HCT116 (cell line): ENCODE results near the gene CCDC197. TPM values are rescaled to one million over a fixed set of nuclear protein-coding genes. Genes with fewer than 3 reads are reported as not detected.

Experiments
- ATAC-seq: fragments of 200-7000 bp; cut with Tn5 transposase; 2 replicates; pipeline ENCODE4 v1.9.1; 2020; ENCODE audit warnings: mild to moderate bottlenecking, moderate library complexity
- BruUV-seq: library from RNA; stranded (reverse); fragments of 400-500 nt; replicated peaks from 2 replicates; lab custom pipeline; 2021; lab: Mats Ljungman, UMichigan
- CTCF ChIA-PET: fragments of 300-600 bp; sonication (Branson Sonifier 250); formaldehyde crosslinking; loops from one replicate; lab custom pipeline; 2021; ENCODE audit warnings: antibody characterized with exemption; lab: Charles Lee
- POLR2A ChIA-PET: fragments of 300-600, 350-600 bp; sonication (Branson Sonifier 250); formaldehyde crosslinking; loops from one replicate; lab custom pipeline; 2021; ENCODE audit warnings: antibody characterized with exemption; lab: Charles Lee
- RAD21 ChIA-PET, 2 experiments: fragments of 300-600 bp; sonication (Branson Sonifier 250); formaldehyde crosslinking; loops; one replicate each; lab custom pipeline; 2023; ENCODE audit warnings: low total read pairs in 2 of 2; ENCODE audit not compliant: uncharacterized antibody in 2 of 2, unreplicated experiment in 2 of 2, low non-redundant PET in 1 of 2; lab: Charles Lee
- DNase-seq: peaks from one replicate; pipeline ENCODE4 v3.0.0-alpha.2; 2010; ENCODE audit warnings: low read depth, low spot score
- H2AFZ ChIP-seq: fragments of 200-600 bp; shearing (Covaris generic), sonication (generic); 2 replicates; pipeline ENCODE4 v1.6.1; 2017; ENCODE audit warnings: low read depth, mixed run types, mixed read lengths, antibody characterized with exemption, low read length; ENCODE audit not compliant: poor library complexity, severe bottlenecking
- H3K27ac ChIP-seq: 2 replicates; pipeline ENCODE4 v1.5.1; 2012; ENCODE audit warnings: low read depth, low read length
- H3K27me3 ChIP-seq: fragments of 200-600 bp; sonication (generic); 2 replicates; pipeline ENCODE4 v1.6.1; 2016; ENCODE audit warnings: mixed run types, low read length, mixed read lengths; ENCODE audit not compliant: insufficient read depth
- H3K36me3 ChIP-seq, 2 experiments: fragments of 200-500 bp in 1 of 2; fragments of 200-600 bp in 1 of 2; sonication (Bioruptor generic) in 1 of 2; sonication (generic) in 1 of 2; 2 replicates each; pipeline versions ENCODE4 v1.5.1 to v1.6.1; 2014 to 2016; ENCODE audit warnings: low read length in 2 of 2, inconsistent platforms in 1 of 2, mixed read lengths in 1 of 2, mixed run types in 1 of 2; ENCODE audit not compliant: insufficient read depth in 2 of 2, control insufficient read depth in 1 of 2
- H3K4me1 ChIP-seq, 2 experiments: fragments of 200-600 bp in 1 of 2; sonication (generic) in 1 of 2; 2 replicates each; pipeline versions ENCODE4 v1.5.1 to v1.6.1; 2012 to 2017; ENCODE audit warnings: low read length in 2 of 2, inconsistent platforms in 1 of 2, mild to moderate bottlenecking in 1 of 2, mixed read lengths in 1 of 2, mixed run types in 1 of 2, moderate library complexity in 1 of 2; ENCODE audit not compliant: insufficient read depth in 2 of 2, control insufficient read depth in 1 of 2
- H3K4me2 ChIP-seq: fragments of 200-600 bp; sonication (generic); 2 replicates; pipeline ENCODE4 v1.6.1; 2017; ENCODE audit warnings: mixed run types, low read length, mixed read lengths
- H3K4me3 ChIP-seq, 2 experiments: fragments of 200-600 bp in 1 of 2; sonication (generic) in 1 of 2; replicated peaks in 1 of 2; 2 replicates each; pipeline ENCODE4 v1.5.1; 2011 to 2016; ENCODE audit warnings: low read length in 2 of 2, control low read depth in 1 of 2, low read depth in 1 of 2, mild to moderate bottlenecking in 1 of 2, mixed read lengths in 1 of 2, mixed run types in 1 of 2
- H3K79me2 ChIP-seq: fragments of 200-600 bp; sonication (generic); 2 replicates; pipeline ENCODE4 v1.6.1; 2017; ENCODE audit warnings: mild to moderate bottlenecking, mixed run types, low read length, moderate library complexity, mixed read lengths; ENCODE audit not compliant: insufficient read depth
- H3K9ac ChIP-seq: fragments of 200-600 bp; sonication (generic); 2 replicates; pipeline ENCODE4 v1.6.1; 2016; ENCODE audit warnings: low read length, mixed read lengths
- H3K9me2 ChIP-seq: fragments of 200-600 bp; sonication (generic), shearing (Covaris generic); 2 replicates; pipeline ENCODE4 v1.6.1; 2017; ENCODE audit warnings: mixed run types, mild to moderate bottlenecking, moderate library complexity; ENCODE audit not compliant: insufficient read depth
- H3K9me3 ChIP-seq, 2 experiments: fragments of 200-500 bp in 1 of 2; fragments of 200-600 bp in 1 of 2; sonication (Bioruptor generic) in 1 of 2; sonication (generic) in 1 of 2; 2 replicates each; pipeline ENCODE4 v1.6.1; 2014 to 2017; ENCODE audit warnings: low read length in 2 of 2, mixed read lengths in 2 of 2, inconsistent platforms in 1 of 2, low read depth in 1 of 2, mild to moderate bottlenecking in 1 of 2, mixed run types in 1 of 2, moderate library complexity in 1 of 2; ENCODE audit not compliant: control insufficient read depth in 1 of 2, insufficient read depth in 1 of 2
- H4K20me1 ChIP-seq: fragments of 200-600 bp; sonication (generic), shearing (Covaris generic); 2 replicates; pipeline ENCODE4 v1.6.1; 2017; ENCODE audit warnings: mixed run types, mild to moderate bottlenecking, moderate library complexity; ENCODE audit not compliant: insufficient read depth
- ELF1 ChIP-seq: IDR thresholded peaks from 2 replicates; pipeline ENCODE4 v1.6.1; 2012; ENCODE audit warnings: low read depth, borderline replicate concordance
- JUND ChIP-seq: IDR thresholded peaks from 2 replicates; pipeline ENCODE4 v1.6.1; 2012
- MAX ChIP-seq: IDR thresholded peaks from 2 replicates; pipeline ENCODE4 v1.6.1; 2012
- RAD21 ChIP-seq: IDR thresholded peaks from 2 replicates; pipeline ENCODE4 v1.6.1; 2012; ENCODE audit warnings: low read depth, mild to moderate bottlenecking
- SRF ChIP-seq: IDR thresholded peaks from 2 replicates; pipeline ENCODE4 v1.6.1; 2012; ENCODE audit warnings: low read depth
- TCF7L2 ChIP-seq: IDR thresholded peaks from 2 replicates; pipeline ENCODE4 v1.7.0; 2011; ENCODE audit warnings: borderline replicate concordance, inconsistent platforms; ENCODE audit not compliant: insufficient read depth, insufficient read length; ENCODE audit errors: extremely low read depth
- ZFX ChIP-seq: fragments of 450-650 bp; IDR thresholded peaks from 2 replicates; pipeline ENCODE4 v1.6.1; 2017
- ZNF274 ChIP-seq: fragments of 200-500 bp; sonication (Bioruptor generic); IDR thresholded peaks from 2 replicates; pipeline ENCODE4 v1.6.1; 2014; ENCODE audit warnings: mild to moderate bottlenecking, low read depth, low read length, inconsistent platforms
- intact Hi-C: fragments of 100-400 bp; cut with micrococcal nuclease; formaldehyde crosslinking; loops from 2 replicates; pipeline ENCODE4 v1.10.0; 2022
- total RNA-seq: library from RNA; stranded (reverse); gene quantifications from one replicate; pipeline ENCODE4 v1.2.1, GENCODE V29; 2021; ENCODE audit not compliant: unreplicated experiment

CCDC197 gene
- total RNA-seq, 1 experiment from 2014 or later = not detected

- intact Hi-C loops = no loop called here
Measured at GRCh38 chr14:94019329-94019728, 22.2 kb downstream of the CCDC197 start.

GRCh38 chr14:94020267-94020666 is 23.2 kb downstream of the CCDC197 start:
- H4K20me1 ChIP-seq = no peaks in the 10 kb centered on the region
- H3K9ac ChIP-seq = no peak overlapping the region
- BruUV-seq = no TSS peak
- no peaks in the 10 kb centered on the region for H3K36me3 ChIP-seq
- no peaks in the 10 kb centered on the region for H3K27me3 ChIP-seq
- no peak overlapping the region for H3K27ac ChIP-seq
- ATAC-seq = no peak
- H3K4me2 ChIP-seq = no peak overlapping the region
- intact Hi-C loops = no loop called here
- no peak for DNase-seq
- no peak overlapping the region for H2AFZ ChIP-seq
- no peaks in the 10 kb centered on the region for H3K79me2 ChIP-seq
- H3K9me2 ChIP-seq = no peaks in the 10 kb centered on the region
- TF ChIP-seq ZNF274 (no peak), SRF (no peak), ZFX (no peak), ELF1 (no peak), MAX (no peak)
- ChIA-PET RAD21 (no interaction called here), POLR2A (no interaction called here), CTCF (interaction anchor here (1.5 kb wide), 1 partner anchor 116 kb away, joined by 5 read pairs; no protein-coding TSS in a partner anchor)
- no peak overlapping the region for H3K4me3 ChIP-seq
- peaks cover 5 to 21% of the 10 kb centered on the region in 2 experiments; a peak in 3 of 4 replicates for H3K4me1 ChIP-seq
- no peaks in the 10 kb centered on the region for H3K9me3 ChIP-seq

More at GRCh38 chr14:94019329-94019728, 22.2 kb downstream of the CCDC197 start:
- Histone ChIP-seq H3K9ac (no peak overlapping the region), H3K4me2 (no peak overlapping the region), H3K36me3 (no peaks in the 10 kb centered on the region), H3K79me2 (no peaks in the 10 kb centered on the region), H4K20me1 (no peaks in the 10 kb centered on the region), H3K9me2 (no peaks in the 10 kb centered on the region), H2AFZ (no peak overlapping the region), H3K27ac (no peak overlapping the region), H3K9me3 (no peaks in the 10 kb centered on the region), H3K27me3 (no peaks in the 10 kb centered on the region), H3K4me1 (peaks cover 5 to 18% of the 10 kb centered on the region in 2 experiments; a peak in 3 of 4 replicates), H3K4me3 (no peak overlapping the region)
- POLR2A ChIA-PET = no interaction called here
- ATAC-seq (no peak), DNase-seq (no peak)
- RAD21 ChIA-PET = no interaction called here
- no TSS peak for BruUV-seq
- no peak for TF ChIP-seq ZFX
- TF ChIP-seq TCF7L2 = no peak
- no peak for TF ChIP-seq RAD21
- no peak for TF ChIP-seq JUND
- CTCF ChIA-PET = interaction anchor here (1.1 to 1.4 kb wide), 2 partner anchors 80 to 117 kb away, joined by 5 to 6 read pairs; no protein-coding TSS in a partner anchor
